Cardiac atrium fibroblast (primary cell): ENCODE measurements around the gene COG1. TPM values are rescaled to one million over a fixed set of nuclear protein-coding genes. Genes with fewer than 3 reads are reported as not detected.

Experiments used
- total RNA-seq: library from RNA; depleted of rRNA; stranded (reverse); fragments of >200 nt; gene quantifications from 2 replicates; pipeline ENCODE4 v1.2.3, GENCODE V29; 2015

Gene COG1, protein sequence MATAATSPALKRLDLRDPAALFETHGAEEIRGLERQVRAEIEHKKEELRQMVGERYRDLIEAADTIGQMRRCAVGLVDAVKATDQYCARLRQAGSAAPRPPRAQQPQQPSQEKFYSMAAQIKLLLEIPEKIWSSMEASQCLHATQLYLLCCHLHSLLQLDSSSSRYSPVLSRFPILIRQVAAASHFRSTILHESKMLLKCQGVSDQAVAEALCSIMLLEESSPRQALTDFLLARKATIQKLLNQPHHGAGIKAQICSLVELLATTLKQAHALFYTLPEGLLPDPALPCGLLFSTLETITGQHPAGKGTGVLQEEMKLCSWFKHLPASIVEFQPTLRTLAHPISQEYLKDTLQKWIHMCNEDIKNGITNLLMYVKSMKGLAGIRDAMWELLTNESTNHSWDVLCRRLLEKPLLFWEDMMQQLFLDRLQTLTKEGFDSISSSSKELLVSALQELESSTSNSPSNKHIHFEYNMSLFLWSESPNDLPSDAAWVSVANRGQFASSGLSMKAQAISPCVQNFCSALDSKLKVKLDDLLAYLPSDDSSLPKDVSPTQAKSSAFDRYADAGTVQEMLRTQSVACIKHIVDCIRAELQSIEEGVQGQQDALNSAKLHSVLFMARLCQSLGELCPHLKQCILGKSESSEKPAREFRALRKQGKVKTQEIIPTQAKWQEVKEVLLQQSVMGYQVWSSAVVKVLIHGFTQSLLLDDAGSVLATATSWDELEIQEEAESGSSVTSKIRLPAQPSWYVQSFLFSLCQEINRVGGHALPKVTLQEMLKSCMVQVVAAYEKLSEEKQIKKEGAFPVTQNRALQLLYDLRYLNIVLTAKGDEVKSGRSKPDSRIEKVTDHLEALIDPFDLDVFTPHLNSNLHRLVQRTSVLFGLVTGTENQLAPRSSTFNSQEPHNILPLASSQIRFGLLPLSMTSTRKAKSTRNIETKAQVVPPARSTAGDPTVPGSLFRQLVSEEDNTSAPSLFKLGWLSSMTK
- 16.1 and 18.1 TPM in 2 replicates for total RNA-seq

DNA sequence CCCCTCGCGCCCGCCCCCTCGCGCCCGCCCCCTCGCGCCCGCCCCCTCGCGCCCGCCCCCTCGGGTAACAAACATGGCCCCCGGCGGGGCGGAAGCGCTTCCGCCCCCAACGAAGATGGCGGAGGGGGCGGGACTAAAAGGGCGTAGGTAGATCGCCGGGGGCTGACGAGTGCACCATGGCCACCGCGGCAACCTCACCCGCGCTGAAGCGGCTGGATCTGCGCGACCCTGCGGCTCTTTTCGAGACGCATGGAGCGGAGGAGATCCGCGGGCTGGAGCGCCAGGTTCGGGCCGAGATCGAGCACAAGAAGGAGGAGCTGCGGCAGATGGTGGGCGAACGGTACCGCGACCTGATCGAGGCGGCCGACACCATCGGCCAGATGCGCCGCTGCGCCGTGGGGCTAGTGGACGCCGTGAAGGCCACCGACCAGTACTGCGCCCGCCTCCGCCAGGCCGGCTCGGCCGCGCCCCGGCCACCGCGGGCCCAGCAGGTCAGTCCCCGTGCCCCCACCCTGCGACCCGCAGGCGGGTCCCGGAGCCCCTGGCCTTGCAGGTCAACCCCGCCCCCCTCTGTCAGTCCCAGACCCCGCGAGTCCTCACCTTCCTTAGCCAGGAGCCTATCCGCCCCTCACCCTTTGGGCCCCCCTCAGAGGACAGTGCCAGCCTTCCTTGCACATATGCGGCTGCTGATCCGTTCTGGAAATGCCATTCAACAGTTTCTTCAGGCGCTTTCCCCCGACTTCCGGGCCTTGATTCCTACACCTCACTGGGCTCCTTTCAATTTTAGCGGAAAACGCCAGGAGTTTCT is at the start of gene COG1:
Gene COG1 (plus strand): TSS at position 162 of the 808 bp plus-strand sequence. CDS start 15 bp downstream, at position 177.

Other genes with a start within 250 kb of the COG1 start
- gene SLC39A11, start 100.4 kb upstream of the COG1 start, total RNA-seq = 21.2 and 32.5 TPM in 2 replicates
- gene SSTR2, start 28.0 kb upstream of the COG1 start, total RNA-seq = not detected in 2 replicates
- gene CPSF4L, start 68.8 kb downstream of the COG1 start, total RNA-seq = not detected in 2 replicates
- gene CDC42EP4, start 118.9 kb downstream of the COG1 start, total RNA-seq = 80.5 and 84.7 TPM in 2 replicates